ENCODE measurements around the gene TLE2. TPM values are rescaled to one million over a fixed set of nuclear protein-coding genes. Genes with fewer than 3 reads are reported as not detected.

The TLE2 gene
- total RNA-seq, 1 experiment from 2014 or later: 35.6 TPM

GRCh38 chr19:3046698-3047495, 17.8 kb upstream of the TLE2 start (continued):
- no peak for TF ChIP-seq ZNF274 (IDR thresholded peaks at IDR 0.05; ENCODE audit: low read depth, low read length)
- TF ChIP-seq CEBPB (IDR thresholded peaks at IDR 0.05; ENCODE audit: low read depth): no peak
- TF ChIP-seq FOSL1 (IDR thresholded peaks at IDR 0.05; ENCODE audit: low read depth): no peak
- TF ChIP-seq EZH2phosphoT487 (IDR thresholded peaks at IDR 0.05; ENCODE audit: borderline replicate concordance): no peak
- no peak for TF ChIP-seq TCF7L2 (IDR thresholded peaks at IDR 0.05; ENCODE audit: borderline replicate concordance, extremely low read depth, insufficient read depth, insufficient read length)

- BruUV-seq (replicated peaks): no TSS peak
- intact Hi-C loops (cut with micrococcal nuclease): no loop called here
- TF ChIP-seq SIN3A (IDR thresholded peaks at IDR 0.05; ENCODE audit: low read depth): no peak
- Histone ChIP-seq H3K4me1 (ENCODE audit: control insufficient read depth in 1 of 2, insufficient read depth in 2 of 2, low read length in 2 of 2) (peaks cover 9 to 22% of the 10 kb centered on the region in 2 experiments), H3K36me3 (ENCODE audit: control insufficient read depth in 1 of 2, insufficient read depth in 2 of 2, low read length in 2 of 2) (no peaks in the 10 kb centered on the region), H3K9me2 (ENCODE audit: insufficient read depth) (no peaks in the 10 kb centered on the region), H2AFZ (ENCODE audit: low read depth, low read length, poor library complexity, severe bottlenecking) (no peak overlapping the region), H4K20me1 (ENCODE audit: insufficient read depth) (no peaks in the 10 kb centered on the region), H3K27ac (ENCODE audit: low read depth, low read length) (no peak overlapping the region), H3K4me3 (replicated peaks in 1 of 2; ENCODE audit: low read depth in 1 of 2, low read length in 2 of 2) (no peak overlapping the region), H3K9ac (ENCODE audit: low read length) (no peak overlapping the region), H3K4me2 (ENCODE audit: low read length) (no peak overlapping the region), H3K79me2 (ENCODE audit: insufficient read depth, low read length) (no peaks in the 10 kb centered on the region), H3K27me3 (ENCODE audit: insufficient read depth, low read length) (no peaks in the 10 kb centered on the region), H3K9me3 (ENCODE audit: control insufficient read depth in 1 of 2, insufficient read depth in 1 of 2, low read depth in 1 of 2, low read length in 2 of 2) (no peaks in the 10 kb centered on the region)
- RAD21 ChIA-PET (ENCODE audit: low non-redundant PET in 1 of 2, low total read pairs in 2 of 2, uncharacterized antibody in 2 of 2, unreplicated experiment in 2 of 2): interaction anchor here in 1 of 2 experiments (0.6 kb wide), 1 partner anchor 9 kb away, joined by 4 read pairs; no protein-coding TSS in a partner anchor
- CTCF ChIA-PET: interaction anchor here (0.8 kb wide), 1 partner anchor 10 kb away, joined by 3 read pairs; no protein-coding TSS in a partner anchor
- POLR2A ChIA-PET: interaction anchor here (0.7 kb wide), 1 partner anchor 86 kb away, joined by 3 read pairs; no protein-coding TSS in a partner anchor
- ATAC-seq (no peak), DNase-seq (ENCODE audit: low read depth, low spot score) (no peak)
Measured at GRCh38 chr19:3045885-3046697, 17.0 kb upstream of the TLE2 start.

Data from HCT116 (cell line).